HG03064 (cell line): ENCODE data around the gene LRRC42.

ENCODE experiments used
- ATAC-seq: cut with Tn5 transposase; IDR thresholded peaks from one replicate; pipeline ENCODE4 v1.9.1; 2021; ENCODE audit warnings: low read depth; ENCODE audit not compliant: unreplicated experiment

Gene LRRC42

GRCh38 chr1:53946252-53947171 is at the start of gene LRRC42:
Gene LRRC42 (plus strand): TSS chr1:53946350. CDS start chr1:53952000, 5,650 bp downstream.
- ATAC-seq: peak; percentile 66

DNA sequence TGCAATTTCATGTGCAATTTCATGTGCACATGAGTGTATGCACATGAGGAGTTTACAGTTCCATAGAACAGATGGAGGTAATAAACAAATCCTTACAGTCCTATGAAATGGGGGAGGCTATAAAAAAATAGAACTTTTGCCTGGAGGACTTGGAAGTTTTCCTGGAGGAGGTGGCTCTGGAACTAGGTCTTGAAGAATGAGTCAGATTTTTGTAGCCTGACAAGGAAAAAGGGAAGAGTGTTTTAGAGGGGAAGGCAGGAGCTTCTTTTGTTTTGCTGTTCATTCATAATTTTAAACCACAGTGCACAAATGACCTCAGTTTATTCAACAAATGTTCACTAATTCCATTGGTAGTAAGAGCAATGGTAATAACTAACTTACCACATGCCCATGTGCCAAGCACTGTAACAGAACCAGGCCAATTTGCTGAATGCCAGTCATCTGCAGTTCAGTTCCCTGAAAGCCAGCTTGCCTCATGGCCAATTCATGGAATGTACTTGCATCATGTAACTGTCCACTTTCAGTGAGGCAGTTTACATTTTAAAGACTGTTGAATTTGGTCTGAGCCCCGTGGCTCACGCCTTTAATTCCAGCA is 49.4 kb upstream of the LRRC42 start:
- no peak for ATAC-seq

GRCh38 chr1:53899206-53899628 is 46.9 kb upstream of the LRRC42 start:
- no peak for ATAC-seq

DNA sequence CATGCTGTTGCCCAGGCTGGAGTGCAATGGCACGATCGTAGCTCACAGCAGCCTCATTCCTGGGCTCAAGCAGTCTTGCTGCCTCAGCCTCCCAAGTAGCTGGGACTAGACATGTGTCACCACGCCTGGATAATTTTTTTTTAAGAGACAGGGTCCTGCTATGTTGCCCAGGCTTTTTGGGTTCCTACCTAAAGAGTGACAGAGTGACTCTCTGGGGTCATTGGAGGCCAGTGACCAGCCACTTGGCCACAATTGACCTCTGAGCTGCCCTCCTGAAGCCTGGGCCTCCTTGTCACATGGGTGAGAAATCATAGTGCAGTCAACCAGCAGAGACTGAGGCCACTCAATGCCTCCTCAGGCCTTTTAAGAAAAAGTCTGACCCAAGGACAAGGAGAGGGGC is 46.4 kb upstream of the LRRC42 start:
- no peak for ATAC-seq

- ATAC-seq: no peak
Measured at GRCh38 chr1:53902235-53903138, 43.7 kb upstream of the LRRC42 start.

DNA sequence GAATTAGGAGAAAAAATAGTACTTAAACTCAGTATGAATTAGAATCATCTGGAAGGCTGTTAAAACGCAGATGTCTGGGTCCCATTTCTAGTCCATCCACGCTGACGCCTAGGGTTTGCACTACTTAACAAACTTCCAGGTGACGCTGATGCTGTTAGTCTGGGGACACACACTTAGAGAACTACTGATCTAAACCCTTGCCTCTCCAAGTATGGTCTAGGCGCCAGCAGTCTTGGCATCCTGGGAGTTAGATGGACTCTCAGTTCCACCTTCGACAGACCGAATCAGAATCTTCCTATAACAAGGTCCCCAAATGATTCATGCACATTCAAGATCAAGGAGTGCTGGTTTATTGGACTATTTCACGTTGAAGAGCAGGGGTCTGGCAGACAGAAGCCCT is 40.6 kb upstream of the LRRC42 start:
- no peak for ATAC-seq

GRCh38 chr1:53906121-53906520 is 40.0 kb upstream of the LRRC42 start:
- no peak for ATAC-seq

DNA sequence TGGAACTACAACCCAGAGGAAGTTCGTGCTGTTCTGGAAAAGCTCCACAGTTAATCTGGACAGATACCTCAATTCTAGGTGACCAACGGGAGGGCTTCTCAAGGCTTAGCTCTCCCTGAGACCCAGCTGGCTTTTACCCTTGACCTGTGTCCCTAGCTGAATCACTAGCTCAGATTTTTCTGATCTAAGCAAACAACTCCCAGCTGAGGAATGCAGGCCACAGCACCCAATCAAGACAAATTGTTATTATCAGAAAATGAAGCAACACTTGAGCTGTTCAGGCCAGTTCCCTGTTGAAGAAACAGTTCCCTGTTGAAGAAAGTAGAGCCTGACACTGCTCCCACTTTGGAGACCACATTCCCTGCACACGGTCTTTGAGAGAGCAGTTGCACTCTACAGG is 36.2 kb upstream of the LRRC42 start:
- ATAC-seq: no peak

- no peak for ATAC-seq
Measured at GRCh38 chr1:53911442-53911841, 34.7 kb upstream of the LRRC42 start.

DNA sequence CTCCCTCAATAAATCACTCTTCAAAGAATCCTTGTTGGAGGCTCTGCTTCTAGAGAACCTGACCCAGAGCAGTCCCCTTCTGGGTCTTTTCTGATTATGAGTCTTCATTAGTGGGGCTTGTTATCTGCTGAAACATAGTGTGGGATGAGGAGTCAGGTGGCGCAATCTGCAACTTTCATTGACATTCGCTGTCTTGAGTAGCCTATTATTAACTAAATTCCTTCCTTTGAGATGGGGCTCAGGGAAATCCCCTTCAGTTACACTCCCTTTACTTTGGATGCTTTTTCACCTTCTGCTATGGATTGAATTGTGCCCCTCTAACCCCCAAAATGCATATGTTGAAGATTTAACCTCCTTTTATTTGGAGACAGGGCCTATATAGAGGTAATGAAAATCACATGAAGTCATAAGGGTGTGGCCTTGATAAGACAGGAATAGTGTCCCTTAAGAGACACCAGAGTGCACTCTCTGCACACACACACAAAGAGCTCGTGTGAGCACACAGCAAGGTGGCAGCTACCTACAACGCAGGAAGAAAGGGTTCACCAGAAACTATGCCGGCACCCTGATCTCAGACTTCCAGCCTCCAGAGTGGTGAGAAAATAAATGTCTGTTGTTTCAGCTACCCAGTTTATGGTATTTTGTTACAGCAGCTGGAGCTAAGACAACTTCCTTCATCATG is 32.7 kb upstream of the LRRC42 start:
- ATAC-seq: no peak

GRCh38 chr1:53918343-53918742 is 27.8 kb upstream of the LRRC42 start:
- ATAC-seq: no peak

DNA sequence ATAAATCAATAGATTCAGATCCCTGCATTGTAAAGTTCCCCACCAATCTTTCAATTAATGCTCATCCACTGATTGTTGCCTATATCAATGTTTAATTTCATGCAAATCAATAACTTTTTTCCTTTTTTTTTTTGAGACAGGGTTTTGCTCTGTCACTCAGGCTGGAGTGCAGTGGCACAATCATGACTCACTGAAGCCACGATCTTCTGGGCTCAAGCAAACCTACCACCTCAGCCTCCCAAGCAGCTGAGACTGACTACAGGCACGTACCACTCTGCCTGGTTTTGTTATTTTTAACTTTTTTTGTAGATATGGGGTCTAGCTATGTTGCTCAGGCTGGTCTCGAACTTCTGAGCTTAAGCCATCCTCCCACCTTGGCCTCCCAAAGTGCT is 26.5 kb upstream of the LRRC42 start:
- ATAC-seq: no peak

GRCh38 chr1:53927376-53927881 is 18.7 kb upstream of the LRRC42 start:
- ATAC-seq: no peak

DNA sequence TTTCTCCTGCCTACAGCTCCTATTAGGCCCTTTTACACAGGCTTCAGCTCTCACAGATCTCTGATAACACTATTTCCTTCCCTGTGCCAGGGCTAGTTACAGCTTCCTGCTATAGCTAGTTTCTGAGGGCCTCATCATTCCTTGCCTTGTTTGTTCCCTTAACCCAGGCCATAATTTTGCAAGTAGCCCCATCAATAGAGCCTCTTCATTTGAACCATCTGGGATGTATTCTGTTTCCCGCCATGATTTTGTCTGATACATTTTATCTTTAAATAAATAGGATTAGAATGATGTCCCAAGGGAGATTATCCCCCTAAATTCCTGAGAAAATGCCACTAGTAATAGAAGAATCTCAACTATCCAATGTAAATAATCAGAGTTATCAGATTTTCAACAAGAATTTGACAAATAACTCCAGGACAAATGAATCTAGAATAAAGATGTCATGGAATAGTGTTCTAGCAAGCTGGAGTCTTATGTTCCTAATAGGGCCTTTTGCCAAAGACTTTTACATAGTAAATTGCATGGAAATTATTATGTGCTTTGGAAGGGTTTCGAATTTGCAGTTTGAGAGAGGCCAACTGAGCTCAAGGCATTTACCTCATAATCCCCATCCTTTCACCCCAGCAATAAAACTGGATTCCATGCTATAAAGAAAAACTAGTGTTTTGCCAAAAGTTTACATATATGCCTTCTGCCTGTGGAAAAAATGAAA is 16.7 kb upstream of the LRRC42 start:
- no peak for ATAC-seq

DNA sequence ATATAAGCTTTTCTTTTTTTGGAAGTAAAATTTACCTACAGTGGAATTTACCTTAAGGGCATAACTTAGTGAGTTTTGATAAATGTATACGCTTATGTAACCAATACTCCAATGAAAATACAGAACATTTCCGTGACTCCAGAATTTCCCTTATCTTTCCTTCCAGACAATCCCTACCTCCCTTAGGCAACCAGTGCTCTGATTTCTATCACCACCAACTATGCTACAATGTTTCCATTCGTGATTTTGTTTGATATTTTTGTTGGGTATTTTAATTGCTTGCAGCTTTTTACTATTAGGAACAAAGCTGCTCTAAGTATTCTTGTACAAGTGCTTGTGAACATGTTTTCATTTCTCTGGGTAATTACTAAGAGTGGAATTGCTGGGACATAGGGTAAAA is 15.2 kb upstream of the LRRC42 start:
- ATAC-seq: no peak

DNA sequence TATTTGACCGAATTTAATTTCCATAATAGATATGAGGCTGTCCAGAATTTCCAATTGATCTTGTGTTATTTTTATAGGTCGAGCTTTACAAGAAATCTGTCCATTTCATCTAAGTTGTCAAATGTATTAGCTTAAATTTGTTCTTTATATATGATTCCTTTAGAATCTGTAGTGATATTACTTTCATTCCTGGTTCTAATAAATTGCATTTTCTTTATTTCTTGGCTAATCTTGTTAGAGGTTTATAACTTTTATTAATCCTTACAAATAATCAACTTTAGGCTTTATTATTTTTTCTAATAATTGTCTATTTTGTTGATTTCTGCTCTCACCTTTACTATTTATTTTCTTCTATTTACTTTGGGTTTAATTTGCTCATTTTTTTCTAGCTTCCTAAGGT is 14.6 kb upstream of the LRRC42 start:
- no peak for ATAC-seq

DNA sequence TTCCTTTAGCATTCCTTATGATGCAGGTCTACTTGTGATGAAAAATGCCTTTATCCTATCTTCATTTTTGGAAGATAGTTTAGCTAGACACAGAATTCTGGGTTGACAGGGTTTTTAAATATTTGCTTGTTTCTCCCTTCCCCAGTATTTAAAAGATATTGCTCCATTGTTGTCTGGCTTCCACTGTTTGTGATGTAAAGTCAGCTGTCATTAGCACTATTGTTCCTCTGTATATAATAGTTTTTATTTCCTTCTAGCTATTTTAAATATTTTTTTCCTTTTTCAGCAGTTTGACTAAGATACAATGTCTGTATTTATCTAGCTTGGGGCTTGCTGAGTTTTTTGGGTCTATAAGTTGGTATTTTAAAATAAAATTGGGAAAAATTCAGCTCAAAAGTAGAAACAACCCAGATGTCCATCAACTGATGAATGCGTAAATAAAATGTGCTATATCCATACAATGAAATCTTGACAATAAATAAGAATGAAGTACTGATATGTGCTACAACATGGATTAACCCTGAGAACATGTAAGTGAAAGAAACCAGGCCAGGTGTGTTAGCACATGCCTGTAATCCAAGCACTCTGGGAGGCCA is 11.9 kb upstream of the LRRC42 start:
- ATAC-seq: no peak

- no peak for ATAC-seq
Measured at GRCh38 chr1:53936430-53936829, 9.7 kb upstream of the LRRC42 start.

DNA sequence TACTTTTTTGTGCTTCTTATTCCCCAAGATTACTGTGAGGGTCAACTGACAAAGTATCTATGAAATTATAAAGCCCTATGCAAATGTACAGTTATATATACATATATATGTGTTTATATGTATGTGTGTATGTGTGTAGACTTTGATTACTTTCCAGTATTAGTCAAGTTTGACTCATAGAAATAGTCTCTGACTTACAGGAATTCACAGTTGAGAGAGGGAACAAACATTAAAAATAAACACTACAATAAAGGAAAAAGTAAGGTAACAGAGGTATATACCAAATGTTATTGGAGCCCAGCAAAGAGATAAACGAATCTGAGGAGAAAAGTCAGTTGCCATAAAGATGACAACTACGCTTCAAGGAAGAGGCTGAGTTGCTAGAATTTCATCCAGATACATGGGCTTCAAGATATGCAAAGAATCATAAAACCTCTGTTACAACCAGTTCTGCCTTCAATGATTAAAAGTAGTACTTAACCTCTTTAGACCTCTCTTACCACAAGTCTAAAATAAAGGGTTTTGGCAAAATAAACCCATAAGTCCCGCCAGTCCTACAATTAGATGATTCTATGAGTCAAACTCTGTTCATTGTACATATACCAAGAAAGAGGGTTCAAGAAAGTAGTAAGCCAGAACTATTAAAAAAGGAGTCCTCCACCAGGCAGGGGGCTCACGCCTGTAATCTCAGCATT is 7.9 kb upstream of the LRRC42 start:
- no peak for ATAC-seq
